ENCODE measurements around the gene NOS1AP. TPM values are rescaled to one million over a fixed set of nuclear protein-coding genes. Genes with fewer than 3 reads are reported as not detected.

NOS1AP gene
- total and polyA plus RNA-seq, 2 experiments from 2014 or later, result 5.8 to 6.6 TPM

GRCh38 chr1:162397039-162397448, 327.6 kb downstream of the NOS1AP start:
- DNase-seq (ENCODE audit: low spot score) (no peak), ATAC-seq (no peak)
- H3K4me1 Mint-ChIP-seq, result peaks cover 26% of the 10 kb centered on the region
- Histone ChIP-seq H2AFZ (no peak overlapping the region), H3K4me1 (ENCODE audit: insufficient read depth) (peaks cover 24% of the 10 kb centered on the region), H3K9me2 (ENCODE audit: insufficient read depth) (no peaks in the 10 kb centered on the region), H3K27ac (ENCODE audit: low read depth) (no peak overlapping the region), H3K4me3 (no peak overlapping the region), H4K20me1 (replicated peaks; ENCODE audit: insufficient read depth) (no peaks in the 10 kb centered on the region), H3K27me3 (ENCODE audit: insufficient read depth) (no peaks in the 10 kb centered on the region), H3F3A (replicated peaks; ENCODE audit: low read depth) (no peaks in the 10 kb centered on the region), H3K36me3 (ENCODE audit: insufficient read depth) (no peaks in the 10 kb centered on the region), H3K4me2 (no peak overlapping the region), H3K79me2 (replicated peaks; ENCODE audit: insufficient read depth) (no peaks in the 10 kb centered on the region)
- no peaks in the 10 kb centered on the region for H3K36me3 Mint-ChIP-seq (ENCODE audit: low read depth)
- peaks cover 2% of the 10 kb centered on the region for H3K27me3 Mint-ChIP-seq (ENCODE audit: insufficient read depth, low read depth, poor library complexity)
- no peak overlapping the region for H3K4me3 Mint-ChIP-seq
- TF ChIP-seq STAT1 (IDR thresholded peaks at IDR 0.05; ENCODE audit: unreplicated experiment) (no peak), CREB1 (CRISPR knock-in tag; IDR thresholded peaks at IDR 0.05; ENCODE audit: low read depth) (no peak), CTCF (conservative IDR thresholded peaks at IDR 0.05; ENCODE audit: low read depth in 2 of 2) (no peak; a peak in 1 of 4 replicates), ZNF462 (CRISPR knock-in tag; IDR thresholded peaks at IDR 0.05) (no peak), NANOG (IDR thresholded peaks at IDR 0.05; ENCODE audit: borderline replicate concordance) (no peak), ZNF114 (CRISPR knock-in tag; IDR thresholded peaks at IDR 0.05) (no peak), REST (IDR thresholded peaks at IDR 0.05; ENCODE audit: unreplicated experiment) (no peak), ETS1 (IDR thresholded peaks at IDR 0.05) (no peak), POLR2AphosphoS5 (IDR thresholded peaks at IDR 0.05; ENCODE audit: low read depth) (no peak), EZH2 (IDR thresholded peaks at IDR 0.05; ENCODE audit: low read depth, unreplicated experiment) (no peak), ZNF331 (CRISPR knock-in tag; IDR thresholded peaks at IDR 0.05; ENCODE audit: low read depth) (no peak), EZH2phosphoT487 (IDR thresholded peaks at IDR 0.05; ENCODE audit: unreplicated experiment) (no peak), JUNB (IDR thresholded peaks at IDR 0.05; ENCODE audit: unreplicated experiment) (no peak)
- no peaks in the 10 kb centered on the region for H3K9me3 Mint-ChIP-seq
- no peak overlapping the region for H3K27ac Mint-ChIP-seq
